HAP-1 (cell line): ENCODE results near the gene RCC1.
"Not testable (repeated sequence)": the region's sequence is repeated elsewhere in the genome, so short reads cannot be mapped to it uniquely, and the experiment has no call there.

Source experiments
- DNase-seq, 2 experiments: peaks; one replicate each; pipeline ENCODE4 v3.0.0-alpha.2; 2016 to 2020; ENCODE audit warnings: low spot score in 2 of 2
- H3K27me3 ChIP-seq: fragments of 250-450 bp; sonication (Bioruptor Pico); 2 replicates; pipeline ENCODE4 v1.5.1; 2020; ENCODE audit warnings: low read depth, mild to moderate bottlenecking, moderate library complexity
- H3K36me3 ChIP-seq: fragments of 250-450 bp; sonication (Bioruptor Pico); replicated peaks from 2 replicates; pipeline ENCODE4 v1.5.1; 2020; ENCODE audit warnings: mild to moderate bottlenecking
- H3K4me1 ChIP-seq: fragments of 250-450 bp; sonication (Bioruptor Pico); 2 replicates; pipeline ENCODE4 v1.5.1; 2020; ENCODE audit warnings: mild to moderate bottlenecking
- H3K4me3 ChIP-seq: fragments of 250-450 bp; sonication (Bioruptor Pico); 2 replicates; pipeline ENCODE4 v1.5.1; 2020; ENCODE audit warnings: mild to moderate bottlenecking, moderate library complexity
- H3K9me3 ChIP-seq: fragments of 250-450 bp; sonication (Bioruptor Pico); 2 replicates; pipeline ENCODE4 v1.5.1; 2020; ENCODE audit warnings: mild to moderate bottlenecking, moderate library complexity
- in situ Hi-C: fragments of 300-500 bp; cut with MboI; formaldehyde crosslinking; loops from 3 replicates; pipeline ENCODE4 v1.14.3; 2020; ENCODE audit warnings: low sequenced_read_pairs, inconsistent platforms, mixed read lengths

Gene RCC1

GRCh38 chr1:28503117-28503516 lies 2.7 kb upstream of the RCC1 start:
- in situ Hi-C loops, result no loop called here
- no peak for DNase-seq
- H3K36me3 ChIP-seq, result peaks cover 22% of the 10 kb centered on the region
- H3K27me3 ChIP-seq, result no peaks in the 10 kb centered on the region
- H3K4me3 ChIP-seq, result no peak overlapping the region
- peaks cover under 1% of the 10 kb centered on the region; the same call in 1 of the 2 replicates for H3K4me1 ChIP-seq
- no peaks in the 10 kb centered on the region for H3K9me3 ChIP-seq

- in situ Hi-C loops, result no loop called here
- Histone ChIP-seq H3K36me3 (peaks cover 60% of the 10 kb centered on the region), H3K27me3 (no peaks in the 10 kb centered on the region), H3K4me3 (peak overlapping the region; percentile 86), H3K4me1 (peaks cover 28% of the 10 kb centered on the region), H3K9me3 (no peaks in the 10 kb centered on the region)
- no peak for DNase-seq
Observed at GRCh38 chr1:28506907-28507246, 1.0 kb downstream of the RCC1 start.

- no peaks in the 10 kb centered on the region for H3K9me3 ChIP-seq
- in situ Hi-C loops, result no loop called here
- H3K36me3 ChIP-seq, result peaks cover 62% of the 10 kb centered on the region
- H3K4me1 ChIP-seq, result peaks cover 28% of the 10 kb centered on the region
- peak overlapping the region; percentile 86 for H3K4me3 ChIP-seq
- peak in 1 of 2 experiments; percentile 52 for DNase-seq
- H3K27me3 ChIP-seq, result no peaks in the 10 kb centered on the region
Observed at GRCh38 chr1:28507247-28507645, 1.4 kb downstream of the RCC1 start.

- in situ Hi-C loops, result no loop called here
- Histone ChIP-seq H3K27me3 (no peaks in the 10 kb centered on the region), H3K9me3 (no peaks in the 10 kb centered on the region), H3K36me3 (peaks cover 68% of the 10 kb centered on the region), H3K4me3 (peak overlapping the region; percentile 86), H3K4me1 (peaks cover 28% of the 10 kb centered on the region)
- peak in 1 of 2 experiments; percentile 34 for DNase-seq
Observed at GRCh38 chr1:28507646-28508434, 2.0 kb downstream of the RCC1 start.

- H3K27me3 ChIP-seq, result no peaks in the 10 kb centered on the region
- DNase-seq, result peak in 1 of 2 experiments; percentile 54
- H3K4me1 ChIP-seq, result peaks cover 28% of the 10 kb centered on the region
- peak overlapping the region; percentile 86 for H3K4me3 ChIP-seq
- in situ Hi-C loops, result no loop called here
- H3K9me3 ChIP-seq, result no peaks in the 10 kb centered on the region
- peaks cover 73% of the 10 kb centered on the region for H3K36me3 ChIP-seq
Observed at GRCh38 chr1:28508435-28508754, 2.6 kb downstream of the RCC1 start.

- DNase-seq, result peak; percentile 37 to 62
- H3K4me3 ChIP-seq, result peak overlapping the region; percentile 86
Observed at GRCh38 chr1:28509705-28510272, 3.9 kb downstream of the RCC1 start.

GRCh38 chr1:28510273-28510969 lies 4.6 kb downstream of the RCC1 start:
- Histone ChIP-seq H3K36me3 (peaks cover 78% of the 10 kb centered on the region), H3K4me1 (peaks cover 28% of the 10 kb centered on the region), H3K27me3 (no peaks in the 10 kb centered on the region), H3K9me3 (no peaks in the 10 kb centered on the region), H3K4me3 (peak overlapping the region; percentile 86)
- in situ Hi-C loops, result loop anchor here (10.0 kb wide), 1 partner anchor 256 kb away; the partner anchor contains the start of gene SESN2
- DNase-seq, result peak in 1 of 2 experiments; percentile 61

More at GRCh38 chr1:28509705-28510272, 3.9 kb downstream of the RCC1 start:
- H3K4me1 ChIP-seq, result peaks cover 28% of the 10 kb centered on the region
- in situ Hi-C loops, result loop anchor here (10.0 kb wide), 1 partner anchor 255 kb away; the partner anchor contains the start of gene SESN2
- no peaks in the 10 kb centered on the region for H3K9me3 ChIP-seq
- H3K27me3 ChIP-seq, result no peaks in the 10 kb centered on the region
- peaks cover 78% of the 10 kb centered on the region for H3K36me3 ChIP-seq

GRCh38 chr1:28510970-28511440 lies 5.2 kb downstream of the RCC1 start:
- peak overlapping the region; percentile 86 for H3K4me3 ChIP-seq

GRCh38 chr1:28512058-28512611 lies 6.3 kb downstream of the RCC1 start:
- peak; percentile 52 to 66 for DNase-seq
- Histone ChIP-seq H3K36me3 (peaks cover 66% of the 10 kb centered on the region), H3K4me3 (no peak overlapping the region), H3K9me3 (no peaks in the 10 kb centered on the region), H3K27me3 (no peaks in the 10 kb centered on the region), H3K4me1 (peaks cover 28% of the 10 kb centered on the region)
- in situ Hi-C loops, result loop anchor here (10.0 kb wide), 1 partner anchor 257 kb away; the partner anchor contains the start of gene SESN2

More at GRCh38 chr1:28510970-28511440, 5.2 kb downstream of the RCC1 start:
- H3K4me1 ChIP-seq, result peaks cover 28% of the 10 kb centered on the region
- H3K27me3 ChIP-seq, result no peaks in the 10 kb centered on the region
- in situ Hi-C loops, result loop anchor here (10.0 kb wide), 1 partner anchor 256 kb away; the partner anchor contains the start of gene SESN2
- peaks cover 77% of the 10 kb centered on the region for H3K36me3 ChIP-seq
- H3K9me3 ChIP-seq, result no peaks in the 10 kb centered on the region
- peak; percentile 54 to 70 for DNase-seq

GRCh38 chr1:28514445-28514933 lies 8.6 kb downstream of the RCC1 start:
- DNase-seq, result peak in 1 of 2 experiments; percentile 56
- not testable (repeated sequence) for H3K4me3 ChIP-seq, H3K27me3 ChIP-seq, H3K9me3 ChIP-seq
- in situ Hi-C loops, result loop anchor here (10.0 kb wide), 1 partner anchor 260 kb away; the partner anchor contains the start of gene SESN2
- Histone ChIP-seq H3K4me1 (peaks cover 27% of the 10 kb centered on the region), H3K36me3 (peaks cover 42% of the 10 kb centered on the region)

GRCh38 chr1:28516518-28516956 lies 10.7 kb downstream of the RCC1 start:
- Histone ChIP-seq H3K36me3 (peaks cover 37% of the 10 kb centered on the region), H3K4me3 (no peak overlapping the region), H3K4me1 (peaks cover 21% of the 10 kb centered on the region), H3K27me3 (no peaks in the 10 kb centered on the region), H3K9me3 (no peaks in the 10 kb centered on the region)
- in situ Hi-C loops, result loop anchor here (10.0 kb wide), 1 partner anchor 262 kb away; the partner anchor contains the start of gene SESN2
- DNase-seq, result peak in 1 of 2 experiments; percentile 24

GRCh38 chr1:28517649-28517999 lies 11.8 kb downstream of the RCC1 start:
- peaks cover 21% of the 10 kb centered on the region for H3K4me1 ChIP-seq
- H3K9me3 ChIP-seq, result no peaks in the 10 kb centered on the region
- H3K4me3 ChIP-seq, result peak overlapping the region; percentile 58
- H3K27me3 ChIP-seq, result no peaks in the 10 kb centered on the region
- DNase-seq, result peak; percentile 40 to 53
- in situ Hi-C loops, result loop anchor here (10.0 kb wide), 1 partner anchor 263 kb away; the partner anchor contains the start of gene SESN2
- peaks cover 36% of the 10 kb centered on the region for H3K36me3 ChIP-seq
